ENCODE data around the gene WDFY1.

WDFY1 gene

GRCh38 chr2:223887127-223887526 lies 58.0 kb downstream of the WDFY1 start:
- no peak for ATAC-seq
- TF ChIP-seq ZFP30 (CRISPR knock-in tag; IDR thresholded peaks at IDR 0.05) (no peak), TOX (CRISPR knock-in tag; IDR thresholded peaks at IDR 0.05; ENCODE audit: borderline replicate concordance) (no peak), ESRRG (CRISPR knock-in tag; IDR thresholded peaks at IDR 0.05) (no peak), OSR1 (CRISPR knock-in tag; IDR thresholded peaks at IDR 0.05) (no peak), GLIS3 (CRISPR knock-in tag; IDR thresholded peaks at IDR 0.05) (no peak), CSDC2 (CRISPR knock-in tag; IDR thresholded peaks at IDR 0.05) (no peak), CREB5 (CRISPR knock-in tag; IDR thresholded peaks at IDR 0.05; ENCODE audit: low read depth) (no peak), ISL1 (CRISPR knock-in tag; IDR thresholded peaks at IDR 0.05) (no peak), ARNTL (CRISPR knock-in tag; IDR thresholded peaks at IDR 0.05; ENCODE audit: borderline replicate concordance, low read depth) (no peak), PATZ1 (CRISPR knock-in tag; IDR thresholded peaks at IDR 0.05; ENCODE audit: borderline replicate concordance) (no peak), ZNF565 (CRISPR knock-in tag; conservative IDR thresholded peaks at IDR 0.05; ENCODE audit: low read depth) (no peak), RARB (CRISPR knock-in tag; IDR thresholded peaks at IDR 0.05) (no peak), BACH2 (CRISPR knock-in tag; IDR thresholded peaks at IDR 0.05; ENCODE audit: borderline replicate concordance) (no peak), ZFP3 (CRISPR knock-in tag; IDR thresholded peaks at IDR 0.05) (no peak), CSRNP3 (CRISPR knock-in tag; IDR thresholded peaks at IDR 0.05) (no peak), TCF4 (CRISPR knock-in tag; IDR thresholded peaks at IDR 0.05; ENCODE audit: borderline replicate concordance) (no peak), ZC3H10 (CRISPR knock-in tag; IDR thresholded peaks at IDR 0.05) (no peak), ZNF8 (CRISPR knock-in tag; IDR thresholded peaks at IDR 0.05) (no peak), TSHZ2 (CRISPR knock-in tag; IDR thresholded peaks at IDR 0.05) (no peak)

GRCh38 chr2:223886726-223887125 lies 58.4 kb downstream of the WDFY1 start:
- no peak for TF ChIP-seq ZNF565 (CRISPR knock-in tag; conservative IDR thresholded peaks at IDR 0.05; ENCODE audit: low read depth)
- TF ChIP-seq TOX (CRISPR knock-in tag; IDR thresholded peaks at IDR 0.05; ENCODE audit: borderline replicate concordance): no peak
- TF ChIP-seq ZFP30 (CRISPR knock-in tag; IDR thresholded peaks at IDR 0.05): no peak
- TF ChIP-seq ISL1 (CRISPR knock-in tag; IDR thresholded peaks at IDR 0.05): no peak
- no peak for TF ChIP-seq GLIS3 (CRISPR knock-in tag; IDR thresholded peaks at IDR 0.05)
- TF ChIP-seq TSHZ2 (CRISPR knock-in tag; IDR thresholded peaks at IDR 0.05): no peak
- no peak for TF ChIP-seq CSRNP3 (CRISPR knock-in tag; IDR thresholded peaks at IDR 0.05)
- no peak for TF ChIP-seq SNAI2 (CRISPR knock-in tag; IDR thresholded peaks at IDR 0.05)
- no peak for TF ChIP-seq ARNTL (CRISPR knock-in tag; IDR thresholded peaks at IDR 0.05; ENCODE audit: borderline replicate concordance, low read depth)
- no peak for TF ChIP-seq CSDC2 (CRISPR knock-in tag; IDR thresholded peaks at IDR 0.05)
- no peak for TF ChIP-seq RARB (CRISPR knock-in tag; IDR thresholded peaks at IDR 0.05)
- no peak for TF ChIP-seq ZFP3 (CRISPR knock-in tag; IDR thresholded peaks at IDR 0.05)
- no peak for ATAC-seq

Data from SK-N-SH treated with all-trans-retinoic acid at 6 μM for 48 hours (cell line).